ENCODE results near the gene SMPDL3A.

Gene SMPDL3A

GRCh38 chr6:122792766-122793165 is 3.7 kb downstream of the SMPDL3A start:
- DNase-seq (ENCODE audit: low read depth): no peak
- no peak overlapping the region for H3K4me3 ChIP-seq (ENCODE audit: low read depth, low read length)
- no peak for TF ChIP-seq CTCF (conservative IDR thresholded peaks at IDR 0.05; ENCODE audit: low read depth, low read length)

GRCh38 chr6:122797537-122797936 is 8.5 kb downstream of the SMPDL3A start:
- TF ChIP-seq CTCF (conservative IDR thresholded peaks at IDR 0.05; ENCODE audit: low read depth, low read length): no peak
- no peak overlapping the region for H3K4me3 ChIP-seq (ENCODE audit: low read depth, low read length)
- DNase-seq (ENCODE audit: low read depth): no peak

GRCh38 chr6:122798099-122798641 is 9.1 kb downstream of the SMPDL3A start:
- no peak overlapping the region for H3K4me3 ChIP-seq (ENCODE audit: low read depth, low read length)
- no peak for TF ChIP-seq CTCF (conservative IDR thresholded peaks at IDR 0.05; ENCODE audit: low read depth, low read length)
- peak; percentile 81 for DNase-seq (ENCODE audit: low read depth)

GRCh38 chr6:122799140-122799745 is 10.2 kb downstream of the SMPDL3A start:
- no peak for TF ChIP-seq CTCF (conservative IDR thresholded peaks at IDR 0.05; ENCODE audit: low read depth, low read length)
- no peak overlapping the region for H3K4me3 ChIP-seq (ENCODE audit: low read depth, low read length)
- DNase-seq (ENCODE audit: low read depth): no peak

- TF ChIP-seq CTCF (conservative IDR thresholded peaks at IDR 0.05; ENCODE audit: low read depth, low read length): no peak
- no peak overlapping the region for H3K4me3 ChIP-seq (ENCODE audit: low read depth, low read length)
- DNase-seq (ENCODE audit: low read depth): peak; percentile 40
Measured at GRCh38 chr6:122799916-122800686, 11.0 kb downstream of the SMPDL3A start.

GRCh38 chr6:122800906-122801305 is 11.8 kb downstream of the SMPDL3A start:
- H3K4me3 ChIP-seq (ENCODE audit: low read depth, low read length): no peak overlapping the region
- DNase-seq (ENCODE audit: low read depth): no peak
- TF ChIP-seq CTCF (conservative IDR thresholded peaks at IDR 0.05; ENCODE audit: low read depth, low read length): no peak

All from choroid plexus epithelial cell (primary cell).